Gastroesophageal sphincter (tissue), 4 donors: ENCODE measurements around the gene GABBR2. TPM values are rescaled to one million over a fixed set of nuclear protein-coding genes. Genes with fewer than 3 reads are reported as not detected.
"Not testable (repeated sequence)": the region's sequence is repeated elsewhere in the genome, so short reads cannot be mapped to it uniquely, and the experiment has no call there.

Source experiments
- ATAC-seq: fragments of 150-250 bp; one replicate; pipeline ENCODE4 v1.9.1; 2016; ENCODE audit warnings: mild to moderate bottlenecking, moderate library complexity
- H3K27ac ChIP-seq, 4 donors: fragments of 200-600 bp; sonication (generic) in 3 of 4; 1 replicate in 3 of 4; 2 replicates in 1 of 4; pipeline ENCODE4 v1.5.1; 2016 to 2019
- H3K27me3 ChIP-seq: fragments of 200-600 bp; sonication (generic); one replicate; pipeline ENCODE4 v1.5.1; 2019
- H3K36me3 ChIP-seq, 2 donors: fragments of 200-600 bp; sonication (generic); one replicate each; pipeline ENCODE4 v1.5.1; 2019; ENCODE audit warnings: control low read depth in 1 of 2
- H3K4me1 ChIP-seq, 3 donors: fragments of 200-600 bp; sonication (generic); 1 replicate in 2 of 3; 2 replicates in 1 of 3; pipeline ENCODE4 v1.5.1; 2016 to 2019; ENCODE audit warnings: control low read depth in 2 of 3
- H3K4me3 ChIP-seq, 2 donors: fragments of 200-600 bp; sonication (generic); one replicate each; pipeline ENCODE4 v1.5.1; 2019; ENCODE audit warnings: mild to moderate bottlenecking in 1 of 2, moderate library complexity in 1 of 2
- H3K9me3 ChIP-seq, 3 donors: fragments of 200-600 bp; sonication (generic); one replicate each; pipeline ENCODE4 v1.5.1; 2017 to 2019; ENCODE audit warnings: control low read depth in 2 of 3
- EP300 ChIP-seq: sonication (generic); formaldehyde crosslinking; IDR thresholded peaks from one replicate; pipeline ENCODE4 v1.6.1; 2017; ENCODE audit warnings: antibody characterized with exemption, mild to moderate bottlenecking
- POLR2A ChIP-seq, 2 donors: fragments of 450-650 bp; IDR thresholded peaks; one replicate each; pipeline ENCODE4 v1.6.1; 2017; ENCODE audit warnings: antibody characterized with exemption in 2 of 2, mild to moderate bottlenecking in 2 of 2, moderate library complexity in 1 of 2
- POLR2AphosphoS5 ChIP-seq: sonication (generic); formaldehyde crosslinking; IDR thresholded peaks from one replicate; pipeline ENCODE4 v1.6.1; 2017; ENCODE audit warnings: antibody characterized with exemption
- WGBS, 2 donors: methylation state at CpG; one replicate each; pipeline ENCODE4 v1.1.5; 2018; ENCODE audit warnings: low coverage in 1 of 2; 5-methylcytosine and 5-hydroxymethylcytosine counted together
- total RNA-seq, 4 donors: library from RNA; depleted of rRNA; stranded (reverse); fragments of >200 nt; gene quantifications; one replicate each; pipeline ENCODE4 v1.1.0, GENCODE V29; 2016
- TF ChIP-seq, protein P1 (sequence below), 4 experiments: fragments of 200-600 bp in 2 of 4; fragments of 450-650 bp in 2 of 4; sonication (generic) in 1 of 4; IDR thresholded peaks; one replicate each; pipeline ENCODE4 v1.5.1; 2017 to 2019; ENCODE audit warnings: antibody characterized with exemption in 4 of 4, mild to moderate bottlenecking in 2 of 4, moderate library complexity in 2 of 4

The GABBR2 gene
- total RNA-seq, 4 donors from 2014 or later, result 0.04 to 0.25 TPM; not detected in 2

DNA sequence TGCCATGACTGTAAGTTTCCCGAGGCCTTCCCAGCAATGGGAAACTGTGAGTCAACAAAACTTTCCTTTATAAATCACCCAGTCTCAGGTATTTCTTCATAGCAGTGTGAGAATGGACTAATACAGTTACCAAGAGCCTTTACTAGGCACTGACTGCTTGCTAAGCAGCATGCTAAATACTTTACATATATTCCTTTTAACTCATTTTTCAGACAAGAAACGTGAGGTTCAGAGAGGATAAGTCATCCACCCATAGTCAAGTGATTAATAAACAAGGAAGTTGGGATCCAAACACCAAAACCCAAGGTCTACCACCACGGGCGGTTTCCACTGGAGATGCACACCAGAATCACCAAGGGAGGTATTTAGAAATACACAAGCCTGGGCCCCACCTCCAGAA lies 50.8 kb downstream of the GABBR2 start:
- Histone ChIP-seq H3K4me3 (no peak overlapping the region), H3K4me1 (peaks cover 0 to 16% (median 0%) of the 10 kb centered on the region in 3 donors), H3K9me3 (no peaks in the 10 kb centered on the region), H3K36me3 (no peaks in the 10 kb centered on the region), H3K27me3 (no peaks in the 10 kb centered on the region), H3K27ac (no peak overlapping the region)
- 68 to 73% methylated on average over 4 of the region's 4 CpGs for WGBS, 2 donors
- TF ChIP-seq EP300, result no peak
- TF ChIP-seq, protein P1, sequence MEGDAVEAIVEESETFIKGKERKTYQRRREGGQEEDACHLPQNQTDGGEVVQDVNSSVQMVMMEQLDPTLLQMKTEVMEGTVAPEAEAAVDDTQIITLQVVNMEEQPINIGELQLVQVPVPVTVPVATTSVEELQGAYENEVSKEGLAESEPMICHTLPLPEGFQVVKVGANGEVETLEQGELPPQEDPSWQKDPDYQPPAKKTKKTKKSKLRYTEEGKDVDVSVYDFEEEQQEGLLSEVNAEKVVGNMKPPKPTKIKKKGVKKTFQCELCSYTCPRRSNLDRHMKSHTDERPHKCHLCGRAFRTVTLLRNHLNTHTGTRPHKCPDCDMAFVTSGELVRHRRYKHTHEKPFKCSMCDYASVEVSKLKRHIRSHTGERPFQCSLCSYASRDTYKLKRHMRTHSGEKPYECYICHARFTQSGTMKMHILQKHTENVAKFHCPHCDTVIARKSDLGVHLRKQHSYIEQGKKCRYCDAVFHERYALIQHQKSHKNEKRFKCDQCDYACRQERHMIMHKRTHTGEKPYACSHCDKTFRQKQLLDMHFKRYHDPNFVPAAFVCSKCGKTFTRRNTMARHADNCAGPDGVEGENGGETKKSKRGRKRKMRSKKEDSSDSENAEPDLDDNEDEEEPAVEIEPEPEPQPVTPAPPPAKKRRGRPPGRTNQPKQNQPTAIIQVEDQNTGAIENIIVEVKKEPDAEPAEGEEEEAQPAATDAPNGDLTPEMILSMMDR (IDR thresholded peaks at IDR 0.05), result no peak
- no peak for TF ChIP-seq POLR2AphosphoS5
- no peak for TF ChIP-seq POLR2A (IDR thresholded peaks at IDR 0.05)
- ATAC-seq, result no peak

DNA sequence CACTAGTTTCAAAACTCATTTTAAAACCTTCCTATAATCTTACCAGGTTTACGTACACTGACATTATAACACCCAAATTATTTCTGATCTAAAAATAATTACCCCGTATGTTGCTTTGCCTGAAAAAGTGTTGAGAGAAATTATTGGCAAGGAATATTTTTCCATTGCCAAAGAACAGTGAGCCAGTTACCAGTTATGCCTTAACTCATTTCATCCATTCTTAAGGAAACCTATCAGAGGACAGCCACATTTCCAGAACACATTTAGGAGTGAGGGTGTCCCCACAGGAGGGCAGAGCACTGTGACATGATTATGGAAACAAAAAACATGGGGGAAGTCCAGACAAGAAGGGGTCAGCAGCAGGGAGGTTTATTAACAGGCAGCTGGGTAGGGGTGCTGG lies 52.2 kb downstream of the GABBR2 start:
- Histone ChIP-seq H3K27me3 (no peaks in the 10 kb centered on the region), H3K4me3 (no peak overlapping the region), H3K9me3 (no peaks in the 10 kb centered on the region), H3K4me1 (peaks cover 0 to 16% (median 0%) of the 10 kb centered on the region in 3 donors), H3K27ac (no peak overlapping the region), H3K36me3 (no peaks in the 10 kb centered on the region)
- WGBS, 2 donors, result 26 to 46% methylated on average over 2 of the region's 2 CpGs
- no peak for ATAC-seq
- TF ChIP-seq POLR2A (IDR thresholded peaks at IDR 0.05) (no peak), POLR2AphosphoS5 (no peak), EP300 (no peak)
- TF ChIP-seq, protein P1 (IDR thresholded peaks at IDR 0.05), result no peak

DNA sequence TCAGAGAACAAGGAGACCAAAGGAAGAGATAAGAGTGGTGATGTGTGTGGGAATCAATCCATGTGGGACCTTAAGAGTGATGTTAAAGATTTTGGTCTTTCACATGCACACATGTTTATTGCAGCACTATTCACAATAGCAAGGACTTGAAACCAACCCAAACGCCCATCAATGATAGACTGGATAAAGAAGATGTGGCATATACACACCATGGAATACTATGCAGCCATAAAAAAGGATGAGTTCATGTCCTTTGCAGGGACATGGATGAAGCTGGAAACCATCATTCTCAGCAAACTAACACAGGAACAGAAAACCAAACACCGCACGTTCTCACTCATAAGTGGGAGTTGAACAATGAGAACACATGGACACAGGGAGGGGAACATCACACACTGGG lies 53.3 kb downstream of the GABBR2 start:
- H3K4me3 ChIP-seq, ATAC-seq, H3K27me3 ChIP-seq, H3K27ac ChIP-seq, H3K36me3 ChIP-seq, H3K9me3 ChIP-seq: not testable (repeated sequence)
- 94 to 100% methylated on average over 1 to 3 of the region's 3 CpGs for WGBS, 2 donors
- peaks cover 0 to 16% (median 0%) of the 10 kb centered on the region in 3 donors for H3K4me1 ChIP-seq

DNA sequence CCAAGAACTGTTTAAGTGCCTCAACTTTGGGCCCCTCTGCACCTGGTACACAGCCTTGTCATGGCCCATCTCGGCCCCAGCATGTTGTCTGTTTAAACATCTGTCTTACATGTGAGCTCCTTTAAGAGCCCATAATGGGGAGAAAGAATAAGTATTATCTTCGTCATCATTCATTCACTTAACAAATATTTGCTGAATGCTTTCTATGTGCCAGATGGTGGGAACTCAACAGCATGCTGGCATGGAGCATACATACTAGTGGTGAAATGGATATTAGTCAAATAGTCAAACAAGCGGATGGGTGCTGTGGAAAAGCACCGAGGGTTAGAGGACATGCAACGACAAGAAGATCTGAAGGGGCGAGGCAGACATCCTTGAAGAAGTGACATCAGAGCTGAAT lies 54.5 kb downstream of the GABBR2 start:
- TF ChIP-seq POLR2AphosphoS5 (no peak), EP300 (no peak), POLR2A (IDR thresholded peaks at IDR 0.05) (no peak)
- TF ChIP-seq, protein P1 (IDR thresholded peaks at IDR 0.05), result no peak
- ATAC-seq, result no peak
- Histone ChIP-seq H3K4me3 (no peak overlapping the region), H3K27ac (no peak overlapping the region), H3K36me3 (no peaks in the 10 kb centered on the region), H3K4me1 (peaks cover 0 to 16% (median 0%) of the 10 kb centered on the region in 3 donors), H3K9me3 (no peaks in the 10 kb centered on the region), H3K27me3 (peaks cover 4% of the 10 kb centered on the region)
- 87 to 95% methylated on average over 5 to 6 of the region's 6 CpGs for WGBS, 2 donors

DNA sequence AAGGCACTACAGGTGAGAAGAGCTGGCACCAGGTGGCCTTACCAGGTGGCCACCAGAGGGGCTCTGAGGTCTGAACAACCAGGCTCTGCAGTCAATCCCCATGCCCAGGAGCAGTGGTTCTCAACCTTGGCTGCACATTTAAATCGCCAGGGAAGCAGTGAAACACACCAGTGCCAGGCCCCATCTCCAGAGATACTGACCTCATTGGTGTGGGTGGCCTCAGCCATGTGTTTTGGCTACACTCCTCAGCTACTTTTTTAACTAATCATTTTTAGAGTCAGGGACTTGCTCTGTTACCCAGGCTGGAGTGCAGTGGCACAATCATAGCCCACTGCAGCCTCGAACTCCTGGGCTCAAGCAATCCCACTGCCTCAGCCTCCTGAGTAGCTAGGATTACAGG lies 56.0 kb downstream of the GABBR2 start:
- H3K4me1 ChIP-seq, result peaks cover 0 to 11% (median 0%) of the 10 kb centered on the region in 3 donors
- no peak overlapping the region for H3K27ac ChIP-seq
- ATAC-seq, result no peak
- H3K9me3 ChIP-seq, result no peaks in the 10 kb centered on the region
- 63 to 100% methylated on average over 1 to 2 of the region's 2 CpGs for WGBS, 2 donors
- TF ChIP-seq EP300, result no peak
- TF ChIP-seq POLR2AphosphoS5, result no peak
- no peak for TF ChIP-seq POLR2A (IDR thresholded peaks at IDR 0.05)
- TF ChIP-seq, protein P1 (IDR thresholded peaks at IDR 0.05), result no peak
- peaks cover 11% of the 10 kb centered on the region for H3K27me3 ChIP-seq
- H3K4me3 ChIP-seq, result no peak overlapping the region
- no peaks in the 10 kb centered on the region for H3K36me3 ChIP-seq
